Measurements from ENCODE around the gene GPR37L1. TPM values are rescaled to one million over a fixed set of nuclear protein-coding genes. Genes with fewer than 3 reads are reported as not detected.
"Not testable (repeated sequence)": the region's sequence is repeated elsewhere in the genome, so short reads cannot be mapped to it uniquely, and the experiment has no call there.

The GPR37L1 gene
- total and polyA plus RNA-seq, 4 donors = 0.06 TPM; not detected in 3

- Histone ChIP-seq H3K4me3 (ENCODE audit: low read length in 2 of 2) (no peak overlapping the region), H3K36me3 (ENCODE audit: control insufficient read depth in 1 of 2, insufficient read depth in 2 of 2, low read length in 1 of 2) (no peaks in the 10 kb centered on the region), H3K27ac (ENCODE audit: low read depth in 1 of 2, low read length in 2 of 2) (no peak overlapping the region), H3K9me3 (ENCODE audit: control insufficient read depth, low read length) (no peaks in the 10 kb centered on the region), H3K4me1 (ENCODE audit: control insufficient read depth in 1 of 2, insufficient read depth in 2 of 2, low read length in 2 of 2) (no peaks in the 10 kb centered on the region), H3K27me3 (ENCODE audit: control insufficient read depth in 1 of 2, insufficient read depth in 2 of 2, low read length in 1 of 2) (no peaks in the 10 kb centered on the region)
- intact Hi-C loops (cut with DNase I) = no loop called here
- ATAC-seq (ENCODE audit: low FRiP score) (peak; percentile 34), DNase-seq (no peak)
- WGBS, 2 donors = 93% methylated on average over 29 of the region's 29 CpGs
These were observed 54.5 kb downstream of the GPR37L1 start for GRCh38 chr1:202176949-202177927.

DNA sequence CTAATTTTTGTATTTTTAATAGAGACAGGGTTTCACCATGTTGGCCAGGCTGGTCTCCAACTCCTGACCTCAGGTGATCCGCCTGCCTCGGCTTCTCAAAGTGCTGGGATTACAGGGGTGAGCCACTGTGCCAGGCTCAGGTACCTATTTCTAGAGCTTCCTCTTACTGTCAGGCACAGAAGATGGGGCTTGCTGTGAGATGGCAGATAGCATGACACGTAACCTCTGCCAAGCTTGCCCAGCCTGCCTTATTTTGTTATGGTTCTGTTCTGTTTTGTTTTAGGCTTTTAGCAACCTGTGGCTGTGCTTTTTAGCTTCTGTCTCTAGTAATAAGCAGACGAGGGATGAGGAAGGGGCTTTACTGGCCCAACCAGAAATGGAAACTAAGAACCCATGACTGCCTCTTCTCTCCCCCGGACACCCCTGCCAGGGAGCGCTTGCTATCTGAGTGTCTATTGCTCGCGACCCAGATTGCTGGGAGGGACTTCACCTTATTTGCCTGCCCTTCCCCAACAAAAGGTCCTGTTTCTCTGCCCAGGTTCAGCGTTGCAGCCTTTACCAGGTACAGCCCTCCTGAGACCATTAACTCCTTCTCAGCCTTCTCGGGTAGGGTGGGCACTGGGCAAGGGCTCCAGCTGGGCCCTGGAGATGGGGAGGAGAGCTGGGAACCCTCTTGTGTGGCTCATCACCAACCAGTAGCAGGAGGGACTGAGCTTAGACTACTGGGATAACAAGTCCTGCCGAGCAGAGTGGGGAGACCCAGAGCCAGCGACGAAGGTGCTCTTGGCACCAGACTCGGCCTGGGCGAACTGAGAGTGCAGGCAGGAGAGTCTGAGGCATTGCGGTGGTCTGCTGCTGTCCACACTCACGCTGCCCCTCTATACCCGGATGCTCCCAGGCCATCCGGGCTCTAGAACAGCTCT lies 57.4 kb downstream of the GPR37L1 start:
- H3K27ac ChIP-seq (ENCODE audit: low read depth in 1 of 2, low read length in 2 of 2) = no peak overlapping the region
- DNase-seq (no peak), ATAC-seq (ENCODE audit: low FRiP score) (no peak)
- H3K4me3 ChIP-seq (ENCODE audit: low read length in 2 of 2) = no peak overlapping the region
- H3K4me1 ChIP-seq (ENCODE audit: control insufficient read depth in 1 of 2, insufficient read depth in 2 of 2, low read length in 2 of 2) = no peaks in the 10 kb centered on the region
- no peaks in the 10 kb centered on the region for H3K36me3 ChIP-seq (ENCODE audit: control insufficient read depth in 1 of 2, insufficient read depth in 2 of 2, low read length in 1 of 2)
- intact Hi-C loops (cut with DNase I) = no loop called here
- whole genome bisulfite sequencing, 2 donors = 77 to 81% methylated on average over 19 of the region's 19 CpGs
- H3K27me3 ChIP-seq (ENCODE audit: control insufficient read depth in 1 of 2, insufficient read depth in 2 of 2, low read length in 1 of 2) = no peaks in the 10 kb centered on the region
- H3K9me3 ChIP-seq (ENCODE audit: control insufficient read depth, low read length) = no peaks in the 10 kb centered on the region

GRCh38 chr1:202180751-202181139 lies 58.0 kb downstream of the GPR37L1 start:
- H3K4me1 ChIP-seq (ENCODE audit: control insufficient read depth in 1 of 2, insufficient read depth in 2 of 2, low read length in 2 of 2); H3K4me3 ChIP-seq (ENCODE audit: low read length in 2 of 2); H3K9me3 ChIP-seq (ENCODE audit: control insufficient read depth, low read length); DNase-seq; H3K27ac ChIP-seq (ENCODE audit: low read depth in 1 of 2, low read length in 2 of 2); ATAC-seq (ENCODE audit: low FRiP score); intact Hi-C loops (cut with DNase I); H3K36me3 ChIP-seq (ENCODE audit: control insufficient read depth in 1 of 2, insufficient read depth in 2 of 2, low read length in 1 of 2); H3K27me3 ChIP-seq (ENCODE audit: control insufficient read depth in 1 of 2, insufficient read depth in 2 of 2, low read length in 1 of 2): not testable (repeated sequence)
- 62 to 81% methylated on average over 2 of the region's 2 CpGs for WGBS, 2 donors

DNA sequence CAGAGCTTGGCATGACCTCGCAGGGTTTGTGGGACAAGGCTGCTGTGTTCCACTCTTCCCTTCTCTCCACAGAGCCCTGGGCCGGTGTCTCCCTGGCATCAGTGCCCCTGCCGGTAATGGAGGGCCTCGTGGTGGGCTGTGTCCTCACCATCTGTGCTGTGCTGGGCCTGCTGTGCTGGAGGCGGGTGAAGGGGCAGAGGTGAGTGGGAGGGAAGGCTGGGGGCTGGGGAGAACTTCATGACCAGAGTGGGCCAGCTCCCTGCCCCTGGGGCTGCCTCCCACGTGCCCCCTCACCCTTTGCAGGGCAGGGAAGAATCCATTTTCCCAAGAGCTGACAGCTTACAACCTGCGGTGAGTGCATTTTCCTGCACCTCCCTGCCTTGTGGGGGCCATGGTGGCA lies 58.9 kb downstream of the GPR37L1 start:
- ATAC-seq (ENCODE audit: low FRiP score) = no peak
- Histone ChIP-seq H3K27ac (ENCODE audit: low read depth in 1 of 2, low read length in 2 of 2) (no peak overlapping the region), H3K27me3 (ENCODE audit: control insufficient read depth in 1 of 2, insufficient read depth in 2 of 2, low read length in 1 of 2) (no peaks in the 10 kb centered on the region), H3K36me3 (ENCODE audit: control insufficient read depth in 1 of 2, insufficient read depth in 2 of 2, low read length in 1 of 2) (no peaks in the 10 kb centered on the region), H3K4me3 (ENCODE audit: low read length in 2 of 2) (no peak overlapping the region), H3K4me1 (ENCODE audit: control insufficient read depth in 1 of 2, insufficient read depth in 2 of 2, low read length in 2 of 2) (no peaks in the 10 kb centered on the region), H3K9me3 (ENCODE audit: control insufficient read depth, low read length) (no peaks in the 10 kb centered on the region)
- DNase-seq = no peak
- 88 to 90% methylated on average over 7 of the region's 7 CpGs for WGBS, 2 donors
- intact Hi-C loops (cut with DNase I) = no loop called here

- Histone ChIP-seq H3K4me1 (ENCODE audit: control insufficient read depth in 1 of 2, insufficient read depth in 2 of 2, low read length in 2 of 2) (no peaks in the 10 kb centered on the region), H3K27ac (ENCODE audit: low read depth in 1 of 2, low read length in 2 of 2) (no peak overlapping the region), H3K9me3 (ENCODE audit: control insufficient read depth, low read length) (no peaks in the 10 kb centered on the region), H3K36me3 (ENCODE audit: control insufficient read depth in 1 of 2, insufficient read depth in 2 of 2, low read length in 1 of 2) (no peaks in the 10 kb centered on the region), H3K27me3 (ENCODE audit: control insufficient read depth in 1 of 2, insufficient read depth in 2 of 2, low read length in 1 of 2) (no peaks in the 10 kb centered on the region), H3K4me3 (ENCODE audit: low read length in 2 of 2) (no peak overlapping the region)
- ATAC-seq (ENCODE audit: low FRiP score) = no peak
- WGBS, 2 donors = 88 to 94% methylated on average over 8 of the region's 8 CpGs
- DNase-seq = no peak
- intact Hi-C loops (cut with DNase I) = no loop called here
These were observed 59.5 kb downstream of the GPR37L1 start for GRCh38 chr1:202182040-202182877.

Other genes with a start within 250 kb of the GPR37L1 start
- gene SHISA4, start 234.0 kb upstream of the GPR37L1 start, total RNA-seq = 10 to 100 TPM; 30.6 to 39.9 TPM
- 10 to 100 TPM; 76.1 to 93.1 TPM for gene SHISA4, start 234.0 kb upstream of the GPR37L1 start, polyA plus RNA-seq
- gene LMOD1, start 176.4 kb upstream of the GPR37L1 start, total RNA-seq = 100 to 1,000 TPM; 347 to 469 TPM
- 100 to 1,000 TPM; 368 to 601 TPM for gene LMOD1, start 176.4 kb upstream of the GPR37L1 start, polyA plus RNA-seq
- 10 to 100 TPM; 29.2 to 48.8 TPM for gene TIMM17A, start 167.4 kb upstream of the GPR37L1 start, total RNA-seq
- gene TIMM17A, start 167.4 kb upstream of the GPR37L1 start, polyA plus RNA-seq = 10 to 100 TPM; 34.4 to 77.4 TPM
- gene RNPEP, start 140.3 kb upstream of the GPR37L1 start, total RNA-seq = 10 to 100 TPM; 28.0 to 43.1 TPM
- 10 to 100 TPM; 29.1 to 31.6 TPM for gene RNPEP, start 140.3 kb upstream of the GPR37L1 start, polyA plus RNA-seq
- under 1 TPM; 0.27 to 0.68 TPM for gene ELF3, start 112.3 kb upstream of the GPR37L1 start, total RNA-seq
- 10 to 100 TPM in 1 of 2 donors, 1 to 10 TPM in 1; 2.3 to 50.6 TPM for gene ELF3, start 112.3 kb upstream of the GPR37L1 start, polyA plus RNA-seq
- gene ARL8A, start 21.8 kb downstream of the GPR37L1 start, total RNA-seq = 10 to 100 TPM; 66.3 to 87.7 TPM
- 10 to 100 TPM; 21.8 to 32.2 TPM for gene ARL8A, start 21.8 kb downstream of the GPR37L1 start, polyA plus RNA-seq
- gene PTPN7, start 37.7 kb downstream of the GPR37L1 start, total RNA-seq = 1 to 10 TPM; 3.4 to 5.7 TPM
- gene PTPN7, start 37.7 kb downstream of the GPR37L1 start, polyA plus RNA-seq = 1 to 10 TPM in 1 of 2 donors, under 1 TPM in 1; 0.33 to 3.4 TPM
- 10 to 100 TPM; 31.7 to 35.6 TPM for gene LGR6, start 70.9 kb downstream of the GPR37L1 start, total RNA-seq
- 10 to 100 TPM; 11.6 to 67.8 TPM for gene LGR6, start 70.9 kb downstream of the GPR37L1 start, polyA plus RNA-seq
- gene UBE2T, start 219.0 kb downstream of the GPR37L1 start, total RNA-seq = 1 to 10 TPM in 1 of 2 donors, under 1 TPM in 1; 0.75 to 1.0 TPM
- gene UBE2T, start 219.0 kb downstream of the GPR37L1 start, polyA plus RNA-seq = 1 to 10 TPM; 1.8 to 3.5 TPM
- gene PPP1R12B, start 225.8 kb downstream of the GPR37L1 start, total RNA-seq = 1,000 to 10,000 TPM in 1 of 2 donors, 100 to 1,000 TPM in 1; 595 to 1,102 TPM
- 100 to 1,000 TPM; 102 to 197 TPM for gene PPP1R12B, start 225.8 kb downstream of the GPR37L1 start, polyA plus RNA-seq